Measurements from ENCODE around the gene DDN. TPM values are rescaled to one million over a fixed set of nuclear protein-coding genes. Genes with fewer than 3 reads are reported as not detected.

DDN gene
- total RNA-seq, 2 experiments from 2014 or later = 0.38 to 0.66 TPM

DNA sequence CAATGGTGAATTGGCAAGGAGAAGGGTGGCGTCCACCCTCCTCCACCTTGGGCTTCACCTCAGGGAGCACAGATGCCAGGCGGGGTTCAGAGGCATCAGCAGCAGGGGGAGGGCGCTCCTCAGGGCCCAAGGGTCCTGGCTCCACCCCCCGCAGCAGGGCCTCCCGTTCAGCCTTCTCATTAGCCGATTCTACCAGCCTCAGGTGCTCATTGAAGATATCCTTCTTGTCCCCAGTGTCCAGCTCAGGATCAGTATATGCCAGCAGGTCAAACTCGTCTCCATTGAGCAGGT, 38.7 kb upstream of the DDN start:
- H3K9me3 Mint-ChIP-seq (ENCODE audit: low read depth) = no peaks in the 10 kb centered on the region
- H3K4me3 Mint-ChIP-seq = no peak overlapping the region
- no peaks in the 10 kb centered on the region for H3K27me3 Mint-ChIP-seq
- H3K4me1 Mint-ChIP-seq = no peaks in the 10 kb centered on the region
- H3K27ac Mint-ChIP-seq = no peak overlapping the region
- ATAC-seq = no peak
- CTCF ChIA-PET = interaction anchor here (1.0 to 5.6 kb wide), 6 partner anchors 18 to 185 kb away, joined by 3 to 16 read pairs (median 4); no protein-coding TSS in a partner anchor
- H3K36me3 Mint-ChIP-seq = peaks cover 34% of the 10 kb centered on the region
- no peak for DNase-seq

DNA sequence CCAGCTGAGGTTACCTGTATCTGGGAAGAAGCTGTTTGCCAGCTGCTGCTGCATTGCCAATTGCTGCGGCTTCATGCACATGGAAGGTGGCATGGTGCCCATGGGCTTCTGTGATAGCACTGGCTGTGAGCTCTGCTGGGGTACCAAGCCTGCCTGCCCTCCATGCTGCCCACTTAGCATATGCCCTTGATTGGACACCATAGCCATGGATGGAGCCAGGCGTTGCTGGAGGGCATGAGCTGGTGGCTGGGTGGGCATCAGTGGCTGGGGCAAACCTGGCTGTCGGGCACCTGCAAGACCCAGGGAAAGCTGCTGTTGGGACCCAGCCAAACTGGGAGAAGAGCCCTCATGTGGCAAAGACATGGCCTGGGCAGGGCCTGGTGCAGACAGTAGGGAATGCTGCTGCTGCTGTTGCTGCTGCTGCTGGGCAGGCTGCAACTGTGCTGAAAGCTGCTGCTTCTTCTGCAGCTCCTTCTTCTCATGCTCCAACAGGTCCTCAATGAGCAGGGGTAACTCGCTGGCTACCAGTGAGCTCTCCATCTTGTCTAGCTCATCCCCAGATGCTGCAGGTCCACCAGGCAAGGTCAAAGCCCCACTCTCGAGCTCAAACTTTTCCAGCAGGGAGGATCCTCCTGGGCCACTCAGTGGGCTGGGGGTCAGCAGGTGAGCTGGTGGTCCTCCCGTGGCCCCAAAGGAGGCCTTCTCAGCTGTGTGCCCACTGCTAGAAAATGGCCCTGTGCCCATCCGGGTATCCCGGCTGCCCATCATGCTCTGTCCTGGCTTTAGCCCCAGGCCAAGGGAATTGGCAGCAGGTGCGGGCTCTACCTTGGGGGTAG, 38.2 kb upstream of the DDN start:
- CTCF ChIA-PET = interaction anchor here (1.0 to 5.6 kb wide), 7 partner anchors 7 to 184 kb away, joined by 3 to 20 read pairs (median 5); no protein-coding TSS in a partner anchor
- ATAC-seq (no peak), DNase-seq (no peak)
- H3K4me1 Mint-ChIP-seq = no peaks in the 10 kb centered on the region
- H3K27me3 Mint-ChIP-seq = no peaks in the 10 kb centered on the region
- no peak overlapping the region for H3K4me3 Mint-ChIP-seq
- no peaks in the 10 kb centered on the region for H3K9me3 Mint-ChIP-seq (ENCODE audit: low read depth)
- H3K36me3 Mint-ChIP-seq = peaks cover 30% of the 10 kb centered on the region
- H3K27ac Mint-ChIP-seq = no peak overlapping the region

DNA sequence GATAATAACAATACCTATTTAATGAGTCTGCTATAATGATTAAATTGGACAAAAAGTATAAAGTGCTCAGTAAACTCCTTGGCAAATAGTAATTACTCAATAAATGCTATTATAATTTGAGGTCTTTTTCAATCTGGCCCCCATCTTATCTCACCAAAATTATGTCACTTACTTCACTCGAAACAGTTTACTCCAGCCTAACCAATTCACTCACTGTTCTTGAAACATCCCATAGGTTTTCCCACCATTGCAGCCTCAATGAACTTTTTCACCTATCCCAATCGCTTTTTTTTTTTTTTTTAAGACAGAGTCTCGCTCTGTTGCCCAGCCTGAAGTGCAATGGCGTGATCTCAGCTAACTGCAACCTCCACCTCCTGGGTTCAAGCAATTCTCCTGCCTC, 36.9 kb upstream of the DDN start:
- ATAC-seq = no peak
- H3K27ac Mint-ChIP-seq = no peak overlapping the region
- CTCF ChIA-PET = interaction anchor here (1.8 to 4.7 kb wide), 2 partner anchors 8 to 183 kb away, joined by 5 to 20 read pairs; no protein-coding TSS in a partner anchor
- no peaks in the 10 kb centered on the region for H3K4me1 Mint-ChIP-seq
- no peak overlapping the region for H3K4me3 Mint-ChIP-seq
- DNase-seq = no peak
- H3K36me3 Mint-ChIP-seq = peaks cover 25% of the 10 kb centered on the region
- no peaks in the 10 kb centered on the region for H3K27me3 Mint-ChIP-seq
- H3K9me3 Mint-ChIP-seq (ENCODE audit: low read depth) = no peaks in the 10 kb centered on the region

DNA sequence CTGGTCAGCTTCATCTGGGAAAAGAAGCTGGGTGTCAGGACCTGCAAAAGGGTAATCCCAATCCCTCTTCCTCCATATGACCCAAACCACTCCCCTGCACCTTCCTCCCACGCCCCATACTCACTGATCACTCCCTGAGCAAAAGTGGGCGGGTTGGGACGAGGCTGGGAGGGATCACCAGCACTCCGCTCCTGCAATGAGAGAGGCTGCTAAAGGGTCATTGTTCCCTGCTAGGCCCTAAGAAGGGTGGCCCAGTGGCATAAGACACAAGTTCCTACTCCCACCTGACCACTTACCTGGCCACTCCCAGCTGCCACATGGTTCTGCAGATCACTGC, 35.1 kb upstream of the DDN start:
- H3K4me1 Mint-ChIP-seq = no peaks in the 10 kb centered on the region
- ATAC-seq = no peak
- H3K9me3 Mint-ChIP-seq (ENCODE audit: low read depth) = no peaks in the 10 kb centered on the region
- no peak overlapping the region for H3K27ac Mint-ChIP-seq
- H3K36me3 Mint-ChIP-seq = peaks cover 23% of the 10 kb centered on the region
- H3K27me3 Mint-ChIP-seq = no peaks in the 10 kb centered on the region
- no peak for DNase-seq
- CTCF ChIA-PET = interaction anchor here (1.0 to 4.7 kb wide), 4 partner anchors 10 to 64 kb away, joined by 3 to 20 read pairs (median 4); partner anchors contain the start of gene RHEBL1
- H3K4me3 Mint-ChIP-seq = no peak overlapping the region

DNA sequence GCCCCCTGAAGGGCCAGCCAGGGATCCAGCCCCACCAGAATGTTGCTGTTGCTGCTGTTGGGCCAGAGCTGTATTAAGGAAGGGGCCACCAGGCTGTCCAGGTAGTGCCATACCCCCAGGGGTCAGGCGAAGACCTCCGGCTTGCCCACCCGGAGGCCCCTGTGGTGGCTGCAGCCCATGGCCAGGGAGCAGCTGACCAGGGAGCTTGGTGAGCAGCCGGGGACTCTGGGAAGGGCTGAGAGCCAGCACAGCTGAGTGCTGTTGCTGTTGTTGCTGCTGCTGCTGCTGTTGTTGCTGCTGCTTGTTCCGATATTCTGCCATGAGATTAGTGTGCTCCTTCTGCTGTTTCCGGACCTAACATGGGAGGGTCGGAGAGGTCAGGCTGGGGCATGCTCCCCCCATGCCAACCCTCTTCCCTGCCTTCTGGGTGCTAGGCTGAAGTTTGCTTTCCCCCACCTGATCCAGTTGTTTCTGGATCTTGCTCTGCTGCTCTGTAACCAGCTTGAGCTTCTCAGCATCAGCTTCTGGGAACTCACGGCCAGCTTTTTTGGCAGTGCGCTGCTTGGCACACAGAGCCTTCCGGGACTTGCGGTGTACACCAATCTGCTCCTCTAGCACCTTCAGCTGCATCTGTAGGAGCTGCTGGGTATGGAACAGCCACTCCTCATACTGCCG, 34.6 kb upstream of the DDN start:
- no peak for ATAC-seq
- no peak overlapping the region for H3K27ac Mint-ChIP-seq
- no peak for DNase-seq
- CTCF ChIA-PET = interaction anchor here (1.0 to 4.7 kb wide), 3 partner anchors 11 to 64 kb away, joined by 3 to 20 read pairs (median 4); partner anchors contain the start of gene RHEBL1
- H3K9me3 Mint-ChIP-seq (ENCODE audit: low read depth) = no peaks in the 10 kb centered on the region
- no peaks in the 10 kb centered on the region for H3K27me3 Mint-ChIP-seq
- H3K36me3 Mint-ChIP-seq = peaks cover 23% of the 10 kb centered on the region
- no peaks in the 10 kb centered on the region for H3K4me1 Mint-ChIP-seq
- H3K4me3 Mint-ChIP-seq = no peak overlapping the region

DNA sequence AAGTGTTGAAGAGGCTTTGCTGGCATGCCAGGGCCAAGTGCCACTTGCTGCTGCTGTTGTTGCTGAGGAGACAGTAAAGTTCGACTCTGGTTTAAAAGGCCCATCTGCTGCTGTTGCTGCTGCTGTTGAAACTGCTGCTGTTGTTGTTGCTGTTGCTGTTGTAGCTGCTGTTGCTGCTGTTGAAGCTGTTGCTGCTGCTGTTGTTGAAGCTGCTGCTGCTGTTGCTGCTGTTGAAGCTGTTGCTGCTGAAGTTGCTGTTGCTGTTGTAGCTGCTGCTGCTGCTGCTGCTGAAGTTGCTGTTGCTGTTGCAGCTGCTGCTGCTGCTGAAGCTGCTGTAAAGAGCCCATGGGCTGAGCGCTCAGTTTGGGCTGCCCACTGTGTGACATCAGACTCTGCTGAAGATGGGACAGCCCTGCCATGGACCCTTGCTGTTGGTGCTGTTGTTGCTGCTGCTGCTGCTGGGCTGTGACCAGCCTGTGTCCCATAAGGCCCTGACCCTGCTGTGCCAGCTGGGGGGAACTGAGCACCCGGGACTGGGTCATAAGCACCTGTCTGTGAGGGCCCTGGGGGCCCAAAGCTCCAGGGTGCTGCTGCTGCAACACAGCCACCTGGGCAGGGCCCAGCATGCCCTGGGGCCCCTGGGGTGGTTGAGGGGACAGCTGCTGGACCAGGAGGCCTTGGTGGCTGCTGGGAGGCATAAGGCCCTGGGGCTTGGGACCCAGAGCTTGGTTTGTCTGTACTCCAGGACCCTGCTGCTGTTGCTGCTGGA, 33.7 kb upstream of the DDN start:
- CTCF ChIA-PET = interaction anchor here (1.0 to 4.7 kb wide), 3 partner anchors 12 to 65 kb away, joined by 3 to 20 read pairs (median 4); partner anchors contain the start of gene RHEBL1
- Mint-ChIP-seq H3K36me3 (peaks cover 24% of the 10 kb centered on the region), H3K27ac (no peak overlapping the region), H3K27me3 (no peaks in the 10 kb centered on the region), H3K4me1 (no peaks in the 10 kb centered on the region), H3K9me3 (ENCODE audit: low read depth) (no peaks in the 10 kb centered on the region), H3K4me3 (no peak overlapping the region)
- DNase-seq (no peak), ATAC-seq (no peak)

DNA sequence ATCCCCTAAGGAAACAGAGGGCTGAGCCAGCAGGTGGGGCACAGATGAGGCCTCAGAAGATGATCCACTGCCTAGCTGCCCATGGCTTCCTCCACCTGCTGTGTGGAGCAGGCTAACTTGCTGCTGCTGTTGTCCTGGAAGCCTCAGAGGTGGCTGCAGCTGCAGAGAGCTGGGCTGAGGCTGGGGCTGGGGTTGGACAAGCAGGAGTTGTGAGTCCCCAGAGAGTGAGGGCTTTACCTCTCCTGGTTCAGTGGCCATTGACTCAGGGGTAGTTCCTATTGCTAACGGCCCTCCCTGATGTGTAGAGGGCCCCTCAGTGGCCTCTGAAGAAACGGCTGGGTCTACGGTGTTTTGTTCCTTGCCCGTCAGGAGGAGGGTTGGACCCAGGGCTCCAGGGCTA, 33.1 kb upstream of the DDN start:
- Mint-ChIP-seq H3K9me3 (ENCODE audit: low read depth) (no peaks in the 10 kb centered on the region), H3K27me3 (no peaks in the 10 kb centered on the region), H3K36me3 (peaks cover 25% of the 10 kb centered on the region), H3K4me3 (no peak overlapping the region), H3K4me1 (no peaks in the 10 kb centered on the region), H3K27ac (no peak overlapping the region)
- no peak for ATAC-seq
- CTCF ChIA-PET = no interaction called here
- no peak for DNase-seq

DNA sequence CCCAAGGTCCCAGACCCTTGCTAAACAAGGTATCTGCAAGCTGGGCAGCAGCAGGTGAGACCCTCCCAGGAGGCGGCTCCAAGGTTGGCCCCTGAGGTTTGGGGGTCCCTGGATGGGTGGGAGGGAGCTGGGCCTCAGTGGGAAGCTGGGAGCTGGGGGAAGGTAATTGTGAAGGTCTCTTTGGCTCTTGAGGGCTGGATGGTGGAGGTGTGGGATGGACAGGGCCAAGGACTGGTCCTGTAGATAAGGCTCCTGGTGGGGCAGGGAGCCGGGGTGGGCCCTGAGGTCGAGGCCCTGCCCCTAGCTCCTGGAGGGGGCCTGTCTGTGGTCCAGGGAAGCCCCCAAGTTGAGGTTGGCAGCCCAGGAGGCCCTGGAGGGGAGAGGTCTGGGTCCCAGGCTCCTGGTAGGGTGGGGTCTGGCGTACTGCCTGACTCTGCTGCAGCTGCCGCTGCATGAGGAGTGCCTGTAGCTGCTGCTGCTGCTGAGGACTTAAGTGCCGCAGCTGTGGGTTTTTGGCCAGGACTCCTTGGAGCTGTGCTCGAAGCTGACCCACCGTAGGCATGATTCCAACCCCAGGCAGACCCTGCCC, 32.5 kb upstream of the DDN start:
- Mint-ChIP-seq H3K27me3 (no peaks in the 10 kb centered on the region), H3K4me3 (no peak overlapping the region), H3K36me3 (peaks cover 23% of the 10 kb centered on the region), H3K4me1 (no peaks in the 10 kb centered on the region), H3K9me3 (ENCODE audit: low read depth) (no peaks in the 10 kb centered on the region), H3K27ac (no peak overlapping the region)
- CTCF ChIA-PET = interaction anchor here (0.7 to 4.6 kb wide), 2 partner anchors 12 to 128 kb away, joined by 3 to 24 read pairs; a partner anchor contains a TSS
- DNase-seq (no peak), ATAC-seq (no peak)

DNA sequence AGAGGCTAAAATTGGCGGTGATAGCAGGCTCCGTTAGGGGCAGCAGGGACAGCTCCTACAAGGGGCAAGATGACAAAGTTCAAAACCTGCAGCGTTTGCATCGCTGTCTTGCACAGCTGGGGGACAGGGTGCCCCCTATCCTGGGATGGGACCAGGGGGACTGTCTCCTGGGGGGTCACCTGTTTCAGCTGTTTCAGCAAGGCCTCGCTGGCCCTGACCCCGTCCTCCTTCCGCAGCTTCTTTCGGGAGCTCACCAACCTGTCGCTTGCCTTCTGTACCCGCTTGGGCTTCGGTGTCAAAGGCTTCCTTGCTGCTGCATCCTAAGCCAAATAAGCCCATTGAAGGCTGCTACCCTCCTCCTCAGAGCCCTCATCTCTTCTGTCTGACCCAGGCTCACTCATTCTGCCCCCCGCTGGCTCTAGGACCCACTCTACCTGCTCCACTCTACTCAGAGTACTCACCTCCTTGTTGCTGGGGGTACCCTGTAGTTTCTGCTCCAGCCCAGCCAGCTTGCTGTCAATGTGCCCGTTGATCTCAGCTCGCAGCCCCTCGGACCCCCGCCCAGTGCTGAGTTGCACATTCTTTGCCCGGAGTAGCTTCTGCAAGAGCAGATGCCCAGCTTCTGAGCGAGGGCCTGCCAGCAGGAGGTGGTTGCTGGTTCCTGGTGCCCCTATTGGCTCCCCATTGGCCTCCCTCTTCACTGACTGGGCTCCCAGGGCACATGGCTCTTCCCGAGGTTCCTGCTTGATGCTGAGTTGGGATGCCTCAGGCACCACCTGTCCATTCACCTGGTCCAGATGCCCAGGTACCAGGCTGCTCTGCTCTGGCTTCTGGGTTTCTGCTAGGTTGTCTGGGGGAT, 31.8 kb upstream of the DDN start:
- Mint-ChIP-seq H3K27me3 (no peaks in the 10 kb centered on the region), H3K4me3 (no peak overlapping the region), H3K9me3 (ENCODE audit: low read depth) (no peaks in the 10 kb centered on the region), H3K27ac (no peak overlapping the region), H3K36me3 (peaks cover 21% of the 10 kb centered on the region), H3K4me1 (no peaks in the 10 kb centered on the region)
- ATAC-seq (no peak), DNase-seq (no peak)
- CTCF ChIA-PET = interaction anchor here (0.7 to 4.6 kb wide), 5 partner anchors 12 to 127 kb away, joined by 3 to 24 read pairs (median 4); a partner anchor contains a TSS

DNA sequence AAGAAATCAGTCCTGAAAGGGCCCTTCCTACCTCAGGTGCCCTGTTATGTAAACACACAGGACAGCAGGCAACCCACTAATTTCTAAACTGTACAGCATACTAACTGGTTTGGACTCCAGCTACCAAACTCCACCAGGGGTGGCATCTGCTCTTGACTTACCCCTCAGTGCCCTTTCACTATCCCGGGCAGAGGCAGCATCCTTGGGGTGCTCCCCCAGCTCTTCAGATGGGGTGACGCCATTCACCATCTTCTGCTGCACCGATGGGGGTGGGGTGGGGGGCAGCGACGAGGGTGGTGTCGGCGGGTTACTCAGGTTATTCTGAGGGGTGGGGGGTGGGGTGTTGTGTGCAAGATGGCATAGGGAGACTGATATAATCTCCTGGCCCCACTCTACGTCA, 30.9 kb upstream of the DDN start:
- ATAC-seq = no peak
- Mint-ChIP-seq H3K27me3 (no peaks in the 10 kb centered on the region), H3K36me3 (peaks cover 22% of the 10 kb centered on the region), H3K27ac (no peak overlapping the region), H3K4me3 (no peak overlapping the region), H3K9me3 (ENCODE audit: low read depth) (no peaks in the 10 kb centered on the region), H3K4me1 (no peaks in the 10 kb centered on the region)
- DNase-seq = no peak
- CTCF ChIA-PET = interaction anchor here (0.8 to 4.6 kb wide), 6 partner anchors 10 to 42 kb away, joined by 3 to 24 read pairs (median 4); no protein-coding TSS in a partner anchor

DNA sequence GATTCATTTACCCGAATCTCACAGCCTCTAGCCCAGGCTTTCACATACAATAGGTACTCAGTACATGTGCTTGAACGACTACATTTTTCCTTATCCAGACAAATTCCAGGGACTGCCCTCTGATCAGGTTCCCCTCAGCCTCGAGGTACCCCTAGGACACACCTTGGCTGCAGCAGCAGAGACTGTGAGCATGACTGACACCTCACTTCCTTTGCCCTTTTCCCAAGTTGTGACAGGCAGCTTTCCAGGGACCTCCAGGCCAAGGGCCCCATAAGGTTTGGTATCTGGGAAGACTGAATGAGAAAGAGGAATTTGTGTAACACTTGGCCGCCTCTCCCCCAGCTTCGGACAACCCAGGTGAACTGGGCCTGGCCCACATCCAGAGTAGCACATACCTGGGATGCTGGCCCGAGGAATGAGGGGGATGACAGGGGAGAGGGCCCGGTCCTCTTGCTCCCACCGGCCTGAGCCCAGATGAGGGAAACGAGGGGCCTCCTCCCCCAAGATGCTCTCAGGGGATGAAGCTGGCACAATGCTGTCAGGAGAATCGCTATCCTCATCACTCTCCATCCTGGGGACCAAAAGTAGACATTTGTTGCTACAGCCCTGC, 29.6 kb upstream of the DDN start:
- DNase-seq = no peak
- Mint-ChIP-seq H3K9me3 (ENCODE audit: low read depth) (no peaks in the 10 kb centered on the region), H3K27me3 (no peaks in the 10 kb centered on the region), H3K4me3 (no peak overlapping the region), H3K4me1 (no peaks in the 10 kb centered on the region), H3K36me3 (peaks cover 22% of the 10 kb centered on the region), H3K27ac (peak overlapping the region; percentile 36)
- CTCF ChIA-PET = interaction anchor here (1.4 to 4.6 kb wide), 2 partner anchors 15 to 37 kb away, joined by 3 to 24 read pairs; no protein-coding TSS in a partner anchor
- no peak for ATAC-seq
